Inflammatory macrophage (primary cell): ENCODE measurements around the gene MIS12.

ENCODE experiments used
- DNase-seq, 2 donors: peaks; one replicate each; pipeline ENCODE4 v3.0.0-alpha.2; 2020 to 2022

The MIS12 gene

DNA sequence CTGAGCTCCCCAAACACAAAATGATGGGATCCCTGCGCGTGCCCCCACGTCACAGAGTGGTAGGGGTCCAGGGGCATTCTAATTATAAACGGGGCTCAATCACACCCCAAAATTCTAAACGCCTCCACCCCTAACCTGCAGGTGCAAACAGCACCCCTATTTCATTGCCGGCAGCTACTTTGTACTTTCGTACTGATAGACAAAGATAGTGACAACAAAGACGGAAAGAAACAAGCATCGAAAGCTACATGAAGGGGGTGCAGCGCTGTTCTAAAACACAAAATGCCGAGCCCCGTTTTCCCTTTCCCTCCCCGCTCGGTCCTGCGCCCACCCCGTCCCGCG lies 13.9 kb downstream of the MIS12 start:
- DNase-seq: no peak

- DNase-seq: peak in 1 of 2 donors; percentile 57
Measured at GRCh38 chr17:5500589-5501391, 14.4 kb downstream of the MIS12 start.

DNA sequence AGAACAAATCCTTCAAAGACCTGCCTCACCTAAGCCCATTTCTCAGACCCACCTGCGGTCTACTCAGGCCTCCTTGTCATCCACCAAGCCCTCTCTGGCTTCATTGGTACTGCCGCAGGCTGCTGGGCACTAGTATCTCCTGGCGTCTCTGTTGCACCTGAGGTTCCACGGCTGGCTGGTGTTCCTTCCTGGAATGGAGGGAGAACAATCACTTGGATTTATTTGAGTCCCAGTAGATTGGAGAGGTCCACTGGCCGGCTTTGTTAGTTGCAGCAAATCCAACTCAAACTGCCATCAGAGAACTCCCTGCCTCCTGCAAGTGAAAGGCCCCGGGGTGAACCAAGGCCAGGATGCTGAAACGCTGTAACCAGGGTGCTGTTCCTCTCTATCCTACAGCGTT lies 15.3 kb downstream of the MIS12 start:
- no peak for DNase-seq

DNA sequence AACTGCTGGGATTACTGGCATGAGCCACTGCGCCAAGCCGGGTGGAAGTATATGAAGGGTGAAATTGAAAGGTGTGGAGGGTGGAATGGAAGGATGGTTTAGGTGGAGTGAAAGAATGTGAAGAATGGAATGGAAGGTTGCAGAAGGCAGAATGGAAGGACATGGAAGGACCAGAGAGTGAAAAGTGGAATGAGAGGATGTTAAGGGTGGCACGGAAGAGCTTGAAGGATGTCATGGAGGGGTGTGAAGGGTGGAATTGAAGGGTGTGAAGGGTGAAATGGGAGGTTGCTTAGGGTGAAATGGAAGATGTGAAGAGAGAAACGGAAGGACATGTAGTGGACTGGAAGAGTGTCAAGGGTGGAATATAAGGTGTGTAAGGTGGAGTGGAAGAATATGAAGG lies 16.2 kb downstream of the MIS12 start:
- DNase-seq: no peak

DNA sequence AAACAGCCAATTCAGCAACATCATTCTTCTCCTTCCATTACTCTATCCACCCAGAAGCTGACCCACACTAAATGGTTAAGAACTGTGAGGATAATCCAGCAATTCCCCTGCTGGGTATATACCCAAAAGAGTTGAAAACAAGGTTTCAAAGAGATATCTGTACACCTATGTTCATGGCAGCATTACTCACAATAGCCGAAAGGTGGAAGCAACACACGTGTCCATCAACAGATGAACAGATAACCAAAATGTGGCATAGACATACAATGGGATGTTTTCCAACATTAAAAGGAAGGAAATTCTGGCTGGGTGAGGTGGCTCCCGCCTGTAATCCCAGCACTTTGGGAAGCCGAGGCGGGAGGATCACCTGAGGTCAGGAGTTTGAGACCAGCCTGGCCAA lies 19.9 kb downstream of the MIS12 start:
- DNase-seq: no peak

GRCh38 chr17:5508810-5509209 lies 22.4 kb downstream of the MIS12 start:
- no peak for DNase-seq

- no peak for DNase-seq
Measured at GRCh38 chr17:5509482-5509881, 23.1 kb downstream of the MIS12 start.

- DNase-seq: no peak
Measured at GRCh38 chr17:5510771-5511170, 24.4 kb downstream of the MIS12 start.

- DNase-seq: no peak
Measured at GRCh38 chr17:5511401-5512225, 25.2 kb downstream of the MIS12 start.

DNA sequence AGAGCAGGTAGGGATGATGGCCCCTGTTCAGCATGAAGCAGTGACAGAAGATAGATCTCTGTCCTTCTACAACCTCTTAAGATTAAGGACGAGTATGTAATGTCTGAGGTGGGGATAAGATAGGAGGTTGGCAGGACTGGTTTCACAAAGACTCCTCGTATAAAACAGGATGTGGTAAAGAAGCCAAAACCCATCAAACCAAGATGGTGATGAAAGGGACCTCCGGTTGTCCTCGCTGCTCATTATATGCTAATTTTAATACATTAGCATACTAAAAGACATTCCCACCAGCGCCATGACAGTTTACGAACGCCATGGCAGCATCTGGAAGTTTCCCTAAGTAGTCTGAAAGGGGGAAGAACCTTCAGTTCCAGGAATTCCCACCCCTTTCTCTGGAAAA lies 27.3 kb downstream of the MIS12 start:
- no peak for DNase-seq

GRCh38 chr17:5514976-5515375 lies 28.6 kb downstream of the MIS12 start:
- DNase-seq: no peak

DNA sequence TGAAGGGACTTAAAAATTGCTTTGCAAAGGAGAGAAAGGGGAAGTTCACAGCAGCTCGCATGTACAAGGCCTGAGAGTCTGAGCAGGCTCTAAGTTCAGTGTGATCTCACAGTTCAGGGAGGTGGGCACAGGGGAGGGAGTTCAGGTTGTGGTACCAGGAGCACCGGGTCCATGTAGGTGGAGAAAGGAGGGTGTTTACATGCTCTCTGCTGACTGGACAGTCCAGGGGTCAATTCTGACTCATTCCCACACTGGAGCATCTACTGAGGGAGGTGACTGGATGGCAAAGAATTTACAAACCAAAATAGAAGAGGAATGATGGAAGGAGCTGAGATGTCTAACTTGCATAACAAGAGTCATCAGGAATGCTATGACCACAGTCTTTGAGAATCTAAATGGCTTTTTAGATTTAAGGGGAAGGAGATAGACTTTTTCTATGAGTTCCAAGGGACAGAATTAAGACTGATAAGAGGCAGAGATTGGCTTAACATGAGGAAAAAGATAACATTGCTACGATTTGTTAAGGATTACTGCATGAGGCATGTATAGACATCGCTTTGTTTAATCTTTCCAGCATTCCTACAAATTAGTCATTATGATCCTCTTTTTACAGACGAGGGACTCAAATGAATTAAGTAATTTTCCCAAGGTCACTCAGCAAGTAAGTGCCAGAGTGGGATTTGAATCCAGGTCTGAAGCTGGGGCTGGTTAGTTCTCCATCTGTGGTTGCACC lies 29.9 kb downstream of the MIS12 start:
- DNase-seq: no peak

- DNase-seq: no peak
Measured at GRCh38 chr17:5522476-5522875, 36.1 kb downstream of the MIS12 start.

DNA sequence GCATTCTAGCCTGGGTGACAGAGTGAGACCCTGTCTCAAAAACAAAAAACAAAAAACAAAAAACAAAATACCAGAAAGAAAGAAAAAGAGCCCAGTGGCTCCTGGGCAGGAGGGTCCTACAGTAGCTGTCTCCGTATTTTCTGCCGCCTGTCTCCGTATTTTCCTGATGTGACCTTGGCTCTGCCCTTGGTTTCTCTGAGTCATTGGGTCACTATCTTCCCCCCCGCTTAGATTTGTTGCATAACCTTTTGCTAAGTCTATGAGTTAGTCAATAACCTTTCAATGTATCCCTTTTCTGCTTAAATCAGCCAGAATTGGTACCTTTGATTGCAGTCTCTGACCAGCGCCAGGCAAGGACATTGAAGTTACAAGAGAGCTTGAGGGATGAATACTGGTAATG lies 36.9 kb downstream of the MIS12 start:
- DNase-seq: no peak

DNA sequence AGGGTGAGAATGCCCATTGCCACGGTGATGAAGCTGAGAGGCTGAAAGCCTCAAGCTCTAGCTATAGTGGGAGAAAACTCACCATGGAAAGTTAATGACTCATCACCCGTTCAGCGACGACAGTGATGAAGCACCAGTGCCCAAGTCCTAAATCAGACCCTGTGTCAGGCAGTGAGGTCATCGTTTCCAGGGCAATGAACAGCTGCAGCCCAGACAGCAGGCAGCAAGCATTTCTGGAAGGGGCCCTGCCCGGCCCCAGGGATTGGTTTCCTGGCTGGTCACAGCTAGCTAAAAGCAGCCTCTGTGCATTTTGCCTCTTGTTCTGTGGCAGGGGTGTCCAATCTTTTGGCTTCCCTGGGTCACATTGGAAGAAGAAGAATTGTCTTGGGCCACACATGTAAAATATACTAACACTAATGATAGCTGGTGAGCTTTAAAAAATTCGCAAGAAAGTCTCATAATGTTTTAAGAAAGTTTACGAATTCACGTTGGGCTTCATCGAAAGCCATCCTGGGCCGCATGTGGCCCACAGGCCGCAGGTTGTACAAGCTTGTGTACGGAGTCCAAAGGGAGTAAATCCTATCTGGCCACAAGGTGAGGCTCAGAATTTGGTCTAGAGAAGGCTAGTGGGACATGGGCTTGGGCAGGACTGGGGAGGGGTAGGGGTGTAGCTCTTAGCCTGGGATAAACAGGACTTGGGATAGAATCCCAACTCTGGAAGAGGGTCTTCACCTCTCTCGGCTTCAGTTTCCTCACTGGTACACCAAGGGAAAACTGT lies 40.6 kb downstream of the MIS12 start:
- DNase-seq: peak in 1 of 2 donors; percentile 52

GRCh38 chr17:5527601-5528250 lies 41.4 kb downstream of the MIS12 start:
- DNase-seq: no peak

DNA sequence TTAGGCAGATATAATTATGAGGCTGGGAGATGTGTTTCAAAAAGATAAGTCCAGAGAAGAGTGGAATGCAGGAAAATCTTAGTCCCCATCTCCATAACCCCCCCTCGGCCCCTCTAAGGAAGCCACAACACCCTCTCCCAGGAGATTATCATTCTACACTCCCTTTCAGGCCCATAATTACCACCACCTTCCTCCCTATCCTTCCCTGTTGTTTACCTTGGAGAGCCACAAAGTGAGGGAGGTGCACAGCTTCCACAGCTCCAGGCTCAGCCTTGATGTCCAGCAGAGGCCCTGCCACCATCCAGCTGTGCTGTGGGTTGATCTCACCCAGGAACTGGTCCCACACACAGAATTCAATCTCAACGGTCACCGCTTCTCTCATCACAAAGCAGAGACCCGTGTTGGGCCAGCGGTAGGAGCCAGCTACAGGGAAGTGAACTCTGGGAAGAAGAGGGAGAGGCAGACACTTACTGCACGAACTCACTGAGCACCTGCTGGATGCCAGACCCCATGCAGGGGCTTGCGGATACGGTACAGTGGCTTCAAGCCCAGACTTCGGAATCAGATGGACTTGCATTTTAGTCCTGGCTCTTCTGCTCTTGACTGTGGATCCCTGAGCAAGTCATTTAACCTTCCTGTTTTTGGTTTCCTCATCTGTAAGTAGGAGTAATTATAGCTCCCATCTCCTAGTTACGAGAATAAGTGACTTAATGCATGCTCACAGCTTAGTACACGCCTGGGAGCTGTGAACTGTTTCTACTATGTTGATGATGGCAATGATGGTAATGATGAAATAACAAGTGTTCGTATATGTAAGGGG lies 44.1 kb downstream of the MIS12 start:
- DNase-seq: peak; percentile 46 to 52

DNA sequence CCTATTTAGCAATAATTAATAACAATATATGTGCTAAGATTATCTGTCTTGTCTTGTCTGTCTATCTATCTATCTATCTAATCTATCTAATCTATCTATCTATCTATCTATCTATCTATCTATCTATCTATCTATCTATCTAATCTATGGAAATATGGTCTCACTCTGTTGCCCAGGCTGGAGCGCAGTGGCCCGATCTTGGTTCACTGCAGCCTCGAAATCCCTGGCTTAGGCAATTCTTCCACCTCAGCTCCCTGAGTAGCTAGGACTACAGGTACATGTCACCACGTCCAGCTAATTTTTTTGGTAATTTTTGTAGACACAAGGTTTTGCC lies 44.7 kb downstream of the MIS12 start:
- no peak for DNase-seq

DNA sequence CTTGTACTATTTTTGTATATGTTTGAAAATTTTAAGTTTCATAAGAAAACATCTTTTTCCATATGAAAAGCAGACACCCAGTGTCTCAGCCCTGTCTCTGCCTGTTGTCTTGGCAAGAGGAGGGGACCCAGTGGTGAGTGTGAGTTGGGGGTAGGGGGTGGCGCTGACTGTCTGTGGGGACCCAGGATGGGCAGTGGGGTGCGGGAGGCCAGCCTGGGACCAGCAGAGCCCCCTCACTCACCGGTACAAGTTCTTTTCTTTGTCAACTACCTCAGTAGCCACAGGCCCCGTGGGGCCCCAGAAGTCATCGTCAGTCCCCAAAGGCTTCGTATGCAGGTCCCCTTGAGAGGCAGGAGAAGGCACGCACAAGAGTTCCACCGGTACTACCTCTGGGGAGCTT lies 46.2 kb downstream of the MIS12 start:
- DNase-seq: no peak

- DNase-seq: no peak
Measured at GRCh38 chr17:5533486-5534315, 47.3 kb downstream of the MIS12 start.
